SU-DHL-6 (cell line): ENCODE measurements around the gene GALNT17.

Experiments used
- H2AFZ ChIP-seq: fragments of 200-600 bp; sonication (generic); 2 replicates; pipeline ENCODE4 v1.6.1; 2014; ENCODE audit warnings: low read depth, mild to moderate bottlenecking, moderate library complexity, mixed read lengths, antibody characterized with exemption, low read length; ENCODE audit not compliant: severe bottlenecking
- H3F3A ChIP-seq: fragments of 200-600 bp; shearing (Covaris generic); 2 replicates; pipeline ENCODE4 v1.6.0; 2016; ENCODE audit warnings: antibody characterized with exemption, mild to moderate bottlenecking; ENCODE audit not compliant: insufficient read depth
- H3K27ac ChIP-seq: fragments of 200-600 bp; sonication (generic); 2 replicates; pipeline ENCODE4 v1.5.1; 2016; ENCODE audit warnings: low read depth, mild to moderate bottlenecking, low read length, moderate library complexity, mixed read lengths
- H3K27me3 ChIP-seq: fragments of 200-600 bp; sonication (generic), shearing (Covaris generic); 2 replicates; pipeline ENCODE4 v1.6.0; 2014; ENCODE audit warnings: mild to moderate bottlenecking, low read length
- H3K36me3 ChIP-seq: fragments of 200-600 bp; sonication (generic); 2 replicates; pipeline ENCODE4 v1.6.1; 2014; ENCODE audit warnings: mild to moderate bottlenecking, low read length, mixed read lengths
- H3K4me2 ChIP-seq: fragments of 300-600, 200-600 bp; shearing (Covaris generic), sonication (generic); 2 replicates; pipeline ENCODE4 v1.6.0; 2014; ENCODE audit warnings: low read length, low read depth, mild to moderate bottlenecking; ENCODE audit not compliant: poor library complexity, severe bottlenecking
- H3K4me3 ChIP-seq: fragments of 200-600 bp; sonication (generic); 2 replicates; pipeline ENCODE4 v1.5.1; 2014; ENCODE audit warnings: antibody characterized with exemption, low read length, mild to moderate bottlenecking, mixed read lengths; ENCODE audit not compliant: insufficient read depth, poor library complexity, severe bottlenecking
- H3K79me2 ChIP-seq: fragments of 200-600 bp; sonication (generic); 2 replicates; pipeline ENCODE4 v1.6.1; 2014; ENCODE audit warnings: mild to moderate bottlenecking, low read length, moderate library complexity; ENCODE audit not compliant: insufficient read depth
- H3K9ac ChIP-seq: fragments of 200-600 bp; sonication (generic); 2 replicates; pipeline ENCODE4 v1.7.0; 2014; ENCODE audit warnings: mild to moderate bottlenecking, low read length
- H3K9me2 ChIP-seq: fragments of 200-600 bp; sonication (generic); replicated peaks from 2 replicates; pipeline ENCODE4 v1.6.1; 2014; ENCODE audit warnings: low read length; ENCODE audit not compliant: insufficient read depth
- H3K9me3 ChIP-seq: fragments of 200-600 bp; sonication (generic); 2 replicates; pipeline ENCODE4 v1.6.1; 2014; ENCODE audit warnings: low read length, mixed read lengths; ENCODE audit not compliant: insufficient read depth
- H4K20me1 ChIP-seq: fragments of 200-600 bp; sonication (generic); 2 replicates; pipeline ENCODE4 v1.6.1; 2014; ENCODE audit warnings: low read depth, mild to moderate bottlenecking, antibody characterized with exemption, low read length, moderate library complexity, mixed read lengths
- CTCF ChIP-seq: fragments of 200-600 bp; sonication (generic); IDR thresholded peaks from one replicate; pipeline ENCODE4 v1.5.1; 2017; ENCODE audit warnings: antibody characterized with exemption, mild to moderate bottlenecking, low read length, moderate library complexity; ENCODE audit not compliant: insufficient read depth, poor library complexity, severe bottlenecking
- EZH2phosphoT487 ChIP-seq: fragments of 200-600 bp; sonication (generic), shearing (Covaris generic); conservative IDR thresholded peaks from 2 replicates; pipeline ENCODE4 v1.6.1; 2018; ENCODE audit warnings: mild to moderate bottlenecking, antibody characterized with exemption, low read length, moderate library complexity, mixed read lengths

The GALNT17 gene

GRCh38 chr7:71470830-71471229, 338.9 kb downstream of the GALNT17 start:
- Histone ChIP-seq H3K27me3 (no peaks in the 10 kb centered on the region), H3K79me2 (no peaks in the 10 kb centered on the region), H2AFZ (no peak overlapping the region), H3K9me3 (no peaks in the 10 kb centered on the region), H3K9ac (no peak overlapping the region), H3K27ac (no peak overlapping the region), H3K4me3 (no peak overlapping the region), H3K4me2 (no peak overlapping the region), H4K20me1 (no peaks in the 10 kb centered on the region), H3F3A (no peaks in the 10 kb centered on the region), H3K9me2 (no peaks in the 10 kb centered on the region; the same call in 1 of the 2 replicates), H3K36me3 (no peaks in the 10 kb centered on the region)
- TF ChIP-seq CTCF = no peak
- TF ChIP-seq EZH2phosphoT487 = no peak

GRCh38 chr7:71472962-71473361, 341.0 kb downstream of the GALNT17 start:
- Histone ChIP-seq H3K4me3 (no peak overlapping the region), H3K9me3 (no peaks in the 10 kb centered on the region), H3K36me3 (no peaks in the 10 kb centered on the region), H3K27ac (no peak overlapping the region), H3K9ac (no peak overlapping the region), H3K4me2 (no peak overlapping the region), H3F3A (no peaks in the 10 kb centered on the region), H3K9me2 (no peaks in the 10 kb centered on the region; the same call in 1 of the 2 replicates), H3K27me3 (no peaks in the 10 kb centered on the region), H2AFZ (no peak overlapping the region), H3K79me2 (no peaks in the 10 kb centered on the region), H4K20me1 (no peaks in the 10 kb centered on the region)
- no peak for TF ChIP-seq EZH2phosphoT487
- TF ChIP-seq CTCF = no peak

GRCh38 chr7:71473366-71473967, 341.5 kb downstream of the GALNT17 start:
- H3K9me3 ChIP-seq = no peaks in the 10 kb centered on the region
- no peaks in the 10 kb centered on the region; the same call in 1 of the 2 replicates for H3K9me2 ChIP-seq
- no peak overlapping the region for H3K4me3 ChIP-seq
- H3K27ac ChIP-seq = no peak overlapping the region
- no peaks in the 10 kb centered on the region for H3K36me3 ChIP-seq
- no peaks in the 10 kb centered on the region for H3K27me3 ChIP-seq
- H3K9ac ChIP-seq = no peak overlapping the region
- H2AFZ ChIP-seq = no peak overlapping the region
- no peaks in the 10 kb centered on the region for H3F3A ChIP-seq
- TF ChIP-seq EZH2phosphoT487 (no peak), CTCF (no peak)
- H3K4me2 ChIP-seq = no peak overlapping the region
- H4K20me1 ChIP-seq = no peaks in the 10 kb centered on the region
- H3K79me2 ChIP-seq = no peaks in the 10 kb centered on the region
